Hepatocyte (in vitro differentiated cells): ENCODE results near the gene KRTAP10-1.

Experiments used
- CTCF ChIP-seq: fragments of 200-600 bp; sonication (generic); IDR thresholded peaks from 2 replicates; pipeline ENCODE4 v1.5.1; 2016; ENCODE audit warnings: antibody characterized with exemption, mild to moderate bottlenecking; ENCODE audit not compliant: poor library complexity
- EZH2 ChIP-seq: fragments of 200-600 bp; sonication (generic); IDR thresholded peaks from 2 replicates; pipeline ENCODE4 v1.6.1; 2016; ENCODE audit warnings: antibody characterized with exemption, mild to moderate bottlenecking, borderline replicate concordance
- EZH2phosphoT487 ChIP-seq: fragments of 200-600 bp; sonication (generic); IDR thresholded peaks from one replicate; pipeline ENCODE4 v1.6.1; 2018; ENCODE audit warnings: antibody characterized with exemption, mild to moderate bottlenecking, low read depth, moderate library complexity; ENCODE audit not compliant: unreplicated experiment, severe bottlenecking

GRCh38 chr21:44567481-44568171 is 27.6 kb upstream of the KRTAP10-1 start:
- no peak for TF ChIP-seq EZH2
- TF ChIP-seq CTCF: no peak
- TF ChIP-seq EZH2phosphoT487: no peak
